Neural cell (in vitro differentiated cells): ENCODE data around the gene FRMD1. TPM values are rescaled to one million over a fixed set of nuclear protein-coding genes. Genes with fewer than 3 reads are reported as not detected.

ENCODE experiments used
- H2AFZ ChIP-seq: fragments of 200-600, 300-800 bp; sonication (generic), shearing (Covaris generic); 2 replicates; pipeline ENCODE4 v1.6.0; 2014; ENCODE audit warnings: low read depth, mild to moderate bottlenecking, antibody characterized with exemption, low read length, moderate library complexity
- H3F3A ChIP-seq: fragments of 200-600 bp; shearing (Covaris generic); 2 replicates; pipeline ENCODE4 v1.6.1; 2016; ENCODE audit warnings: mild to moderate bottlenecking, moderate library complexity, mixed read lengths, antibody characterized with exemption, low read length; ENCODE audit not compliant: insufficient read depth, poor library complexity, severe bottlenecking
- H3K27ac ChIP-seq: fragments of 200-600, 300-800 bp; sonication (generic), shearing (Covaris generic); 2 replicates; pipeline ENCODE4 v1.5.1; 2014; ENCODE audit warnings: mild to moderate bottlenecking, low read length, moderate library complexity
- H3K27me3 ChIP-seq: fragments of 300-800, 200-600 bp; sonication (generic), shearing (Covaris generic); 2 replicates; pipeline ENCODE4 v1.6.0; 2014; ENCODE audit warnings: mild to moderate bottlenecking, low read depth, low read length, moderate library complexity; ENCODE audit not compliant: insufficient read depth
- H3K36me3 ChIP-seq: fragments of 300-800, 200-600 bp; sonication (generic), shearing (Covaris generic); 2 replicates; pipeline ENCODE4 v1.5.1; 2014; ENCODE audit warnings: mild to moderate bottlenecking, antibody characterized with exemption, low read length, moderate library complexity; ENCODE audit not compliant: insufficient read depth
- H3K4me2 ChIP-seq: fragments of 300-800, 200-600 bp; sonication (generic), shearing (Covaris generic); 2 replicates; pipeline ENCODE4 v1.6.0; 2014; ENCODE audit warnings: mild to moderate bottlenecking, low read length
- H3K4me3 ChIP-seq: fragments of 300-800, 200-600 bp; sonication (generic), shearing (Covaris generic); 2 replicates; pipeline ENCODE4 v1.5.1; 2014; ENCODE audit warnings: mild to moderate bottlenecking, low read length, moderate library complexity
- H3K79me2 ChIP-seq: fragments of 200-600 bp; shearing (Covaris generic); replicated peaks from 2 replicates; pipeline ENCODE4 v1.6.0; 2014; ENCODE audit warnings: mild to moderate bottlenecking, low read length, moderate library complexity; ENCODE audit not compliant: insufficient read depth
- H3K9ac ChIP-seq: fragments of 300-800, 200-600 bp; sonication (generic), shearing (Covaris generic); 2 replicates; pipeline ENCODE4 v1.6.1; 2016; ENCODE audit warnings: mild to moderate bottlenecking, low read length, mixed read lengths
- H3K9me2 ChIP-seq: fragments of 200-600 bp; shearing (Covaris generic); 2 replicates; pipeline ENCODE4 v1.6.1; 2016; ENCODE audit warnings: mild to moderate bottlenecking, low read length, mixed read lengths; ENCODE audit not compliant: insufficient read depth
- H3K9me3 ChIP-seq: fragments of 200-600, 300-800 bp; sonication (generic), shearing (Covaris generic); 2 replicates; pipeline ENCODE4 v1.6.1; 2016; ENCODE audit warnings: mild to moderate bottlenecking, mixed run types, low read length, moderate library complexity, mixed read lengths
- H4K20me1 ChIP-seq: fragments of 200-600 bp; shearing (Covaris generic); 2 replicates; pipeline ENCODE4 v1.6.1; 2016; ENCODE audit warnings: mild to moderate bottlenecking, mixed run types; ENCODE audit not compliant: insufficient read depth
- EP300 ChIP-seq: fragments of 450-650 bp; conservative IDR thresholded peaks from 2 replicates; pipeline ENCODE4 v1.6.1; 2014; ENCODE audit warnings: antibody characterized with exemption, mild to moderate bottlenecking, moderate library complexity; ENCODE audit not compliant: poor library complexity, severe bottlenecking
- EZH2 ChIP-seq: fragments of 200-600, 300-800 bp; shearing (Covaris generic), sonication (generic); IDR thresholded peaks from 2 replicates; pipeline ENCODE4 v1.6.1; 2014; ENCODE audit warnings: antibody characterized with exemption, low read length, borderline replicate concordance, mild to moderate bottlenecking; ENCODE audit not compliant: insufficient read depth, poor library complexity, severe bottlenecking
- MXI1 ChIP-seq: fragments of 450-650 bp; conservative IDR thresholded peaks from 2 replicates; pipeline ENCODE4 v1.6.1; 2014; ENCODE audit warnings: antibody characterized with exemption, mild to moderate bottlenecking; ENCODE audit not compliant: poor library complexity, severe bottlenecking
- POLR2AphosphoS5 ChIP-seq: IDR thresholded peaks from 2 replicates; pipeline ENCODE4 v1.6.1; 2012
- RAD21 ChIP-seq: fragments of 450-650 bp; conservative IDR thresholded peaks from 2 replicates; pipeline ENCODE4 v1.6.1; 2014; ENCODE audit warnings: antibody characterized with exemption, mild to moderate bottlenecking, moderate library complexity
- REST ChIP-seq: IDR thresholded peaks from 2 replicates; pipeline ENCODE4 v1.6.1; 2012; ENCODE audit warnings: borderline replicate concordance
- SMC3 ChIP-seq: fragments of 450-650 bp; conservative IDR thresholded peaks from 2 replicates; pipeline ENCODE4 v1.6.1; 2014; ENCODE audit warnings: antibody characterized with exemption, mild to moderate bottlenecking, moderate library complexity; ENCODE audit not compliant: poor library complexity
- TAF1 ChIP-seq: IDR thresholded peaks from 2 replicates; pipeline ENCODE4 v1.6.1; 2012; ENCODE audit warnings: low read depth
- polyA plus RNA-seq: library from polyadenylated mRNA; depleted of rRNA; stranded (reverse); fragments of >200 nt; gene quantifications from 2 replicates; pipeline ENCODE4 v1.2.3, GENCODE V29; 2014
- TF ChIP-seq, protein P1 (sequence below): fragments of 450-650 bp; IDR thresholded peaks from 2 replicates; pipeline ENCODE4 v1.5.1; 2014; ENCODE audit warnings: antibody characterized with exemption, mild to moderate bottlenecking, moderate library complexity; ENCODE audit not compliant: poor library complexity, severe bottlenecking

The FRMD1 gene
- polyA plus RNA-seq, 1 donor from 2014 or later, result not detected

- no peaks in the 10 kb centered on the region for H3K9me2 ChIP-seq
- H3F3A ChIP-seq, result no peaks in the 10 kb centered on the region
- H3K79me2 ChIP-seq, result no peaks in the 10 kb centered on the region
- H3K27me3 ChIP-seq, result peaks cover 19% of the 10 kb centered on the region
- H3K9me3 ChIP-seq, result no peaks in the 10 kb centered on the region
- no peak overlapping the region for H3K4me2 ChIP-seq
- H3K9ac ChIP-seq, result no peak overlapping the region
- H2AFZ ChIP-seq, result no peak overlapping the region
- no peak overlapping the region for H3K27ac ChIP-seq
- TF ChIP-seq MXI1 (no peak), EP300 (no peak), REST (no peak), SMC3 (no peak), TAF1 (no peak), POLR2AphosphoS5 (no peak), EZH2 (no peak), RAD21 (no peak)
- TF ChIP-seq, protein P1, sequence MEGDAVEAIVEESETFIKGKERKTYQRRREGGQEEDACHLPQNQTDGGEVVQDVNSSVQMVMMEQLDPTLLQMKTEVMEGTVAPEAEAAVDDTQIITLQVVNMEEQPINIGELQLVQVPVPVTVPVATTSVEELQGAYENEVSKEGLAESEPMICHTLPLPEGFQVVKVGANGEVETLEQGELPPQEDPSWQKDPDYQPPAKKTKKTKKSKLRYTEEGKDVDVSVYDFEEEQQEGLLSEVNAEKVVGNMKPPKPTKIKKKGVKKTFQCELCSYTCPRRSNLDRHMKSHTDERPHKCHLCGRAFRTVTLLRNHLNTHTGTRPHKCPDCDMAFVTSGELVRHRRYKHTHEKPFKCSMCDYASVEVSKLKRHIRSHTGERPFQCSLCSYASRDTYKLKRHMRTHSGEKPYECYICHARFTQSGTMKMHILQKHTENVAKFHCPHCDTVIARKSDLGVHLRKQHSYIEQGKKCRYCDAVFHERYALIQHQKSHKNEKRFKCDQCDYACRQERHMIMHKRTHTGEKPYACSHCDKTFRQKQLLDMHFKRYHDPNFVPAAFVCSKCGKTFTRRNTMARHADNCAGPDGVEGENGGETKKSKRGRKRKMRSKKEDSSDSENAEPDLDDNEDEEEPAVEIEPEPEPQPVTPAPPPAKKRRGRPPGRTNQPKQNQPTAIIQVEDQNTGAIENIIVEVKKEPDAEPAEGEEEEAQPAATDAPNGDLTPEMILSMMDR, result no peak
- no peaks in the 10 kb centered on the region for H3K36me3 ChIP-seq
- no peaks in the 10 kb centered on the region for H4K20me1 ChIP-seq
- no peak overlapping the region for H3K4me3 ChIP-seq
These were observed 22.0 kb upstream of the FRMD1 start for GRCh38 chr6:168100803-168101589.

- H3K27ac ChIP-seq, result no peak overlapping the region
- H3F3A ChIP-seq, result no peaks in the 10 kb centered on the region
- H3K9me3 ChIP-seq, result no peaks in the 10 kb centered on the region
- H4K20me1 ChIP-seq, result no peaks in the 10 kb centered on the region
- H3K4me2 ChIP-seq, result no peak overlapping the region
- H3K36me3 ChIP-seq, result no peaks in the 10 kb centered on the region
- H3K79me2 ChIP-seq, result no peaks in the 10 kb centered on the region
- H3K9me2 ChIP-seq, result no peaks in the 10 kb centered on the region
- no peak overlapping the region for H3K9ac ChIP-seq
- H2AFZ ChIP-seq, result no peak overlapping the region
- H3K27me3 ChIP-seq, result peaks cover 19% of the 10 kb centered on the region
- no peak for TF ChIP-seq REST
- TF ChIP-seq SMC3, result no peak
- TF ChIP-seq EP300, result no peak
- TF ChIP-seq RAD21, result no peak
- TF ChIP-seq MXI1, result no peak
- no peak for TF ChIP-seq TAF1
- TF ChIP-seq EZH2, result no peak
- TF ChIP-seq, protein P1, result no peak
- TF ChIP-seq POLR2AphosphoS5, result no peak
- H3K4me3 ChIP-seq, result no peak overlapping the region
These were observed 21.2 kb upstream of the FRMD1 start for GRCh38 chr6:168100011-168100802.
